A673 (cell line): Measurements from ENCODE around the gene PLEKHG3. TPM values are rescaled to one million over a fixed set of nuclear protein-coding genes. Genes with fewer than 3 reads are reported as not detected.
"Not testable (repeated sequence)": the region's sequence is repeated elsewhere in the genome, so short reads cannot be mapped to it uniquely, and the experiment has no call there.

Experiments
- BruUV-seq: library from RNA; stranded (reverse); fragments of 400-500 nt; replicated peaks from 2 replicates; lab custom pipeline; 2021; lab: Mats Ljungman, UMichigan
- CTCF ChIA-PET: fragments of 300-600 bp; sonication (Branson Sonifier 250); formaldehyde crosslinking; loops from one replicate; lab custom pipeline; 2022; ENCODE audit warnings: antibody characterized with exemption; lab: Charles Lee
- POLR2A ChIA-PET: fragments of 300-600 bp; sonication (Branson Sonifier 250); formaldehyde crosslinking; loops from one replicate; lab custom pipeline; 2022; ENCODE audit warnings: antibody characterized with exemption; ENCODE audit not compliant: low non-redundant PET; lab: Charles Lee
- DNase-seq: peaks from one replicate; pipeline ENCODE4 v3.0.0-alpha.2; 2015; ENCODE audit warnings: low spot score
- H3K27ac ChIP-seq: fragments of 200-600 bp; sonication (generic); 2 replicates; pipeline ENCODE4 v1.5.1; 2016; ENCODE audit warnings: mixed run types, low read depth, mild to moderate bottlenecking, mixed read lengths, antibody characterized with exemption, low read length; ENCODE audit not compliant: poor library complexity, severe bottlenecking
- H3K27me3 ChIP-seq: fragments of 200-600 bp; sonication (generic); replicated peaks from 2 replicates; pipeline ENCODE4 v1.6.1; 2017; ENCODE audit warnings: mixed run types, low read depth, mild to moderate bottlenecking, mixed read lengths, antibody characterized with exemption, low read length; ENCODE audit not compliant: insufficient read depth, poor library complexity
- H3K36me3 ChIP-seq: fragments of 200-600 bp; sonication (generic); 2 replicates; pipeline ENCODE4 v1.6.1; 2016; ENCODE audit warnings: mixed run types, mild to moderate bottlenecking, mixed read lengths, antibody characterized with exemption, low read length; ENCODE audit not compliant: insufficient read depth, poor library complexity, severe bottlenecking
- H3K4me1 ChIP-seq: fragments of 200-600 bp; sonication (generic); 2 replicates; pipeline ENCODE4 v1.6.1; 2017; ENCODE audit warnings: mixed run types, mild to moderate bottlenecking, mixed read lengths, antibody characterized with exemption, low read length; ENCODE audit not compliant: insufficient read depth, poor library complexity, severe bottlenecking
- H3K4me3 ChIP-seq: fragments of 200-600 bp; sonication (generic); 2 replicates; pipeline ENCODE4 v1.5.1; 2016; ENCODE audit warnings: low read depth, mixed run types, mild to moderate bottlenecking, mixed read lengths, low read length; ENCODE audit not compliant: poor library complexity, severe bottlenecking
- H3K9me3 ChIP-seq: fragments of 200-600 bp; sonication (generic); 2 replicates; pipeline ENCODE4 v1.6.1; 2016; ENCODE audit warnings: mixed run types, low read depth, mild to moderate bottlenecking, mixed read lengths, antibody characterized with exemption, low read length; ENCODE audit not compliant: poor library complexity, severe bottlenecking
- CTCF ChIP-seq: fragments of 300-800, 200-600 bp; sonication (generic); conservative IDR thresholded peaks from 2 replicates; pipeline ENCODE4 v1.5.1; 2017; ENCODE audit warnings: low read depth, mild to moderate bottlenecking, antibody characterized with exemption, low read length, moderate library complexity, mixed read lengths
- EZH2 ChIP-seq: fragments of 200-600 bp; sonication (generic); IDR thresholded peaks from 2 replicates; pipeline ENCODE4 v1.6.1; 2017; ENCODE audit warnings: borderline replicate concordance, low read depth, mild to moderate bottlenecking, mixed read lengths, antibody characterized with exemption, low read length; ENCODE audit not compliant: poor library complexity, severe bottlenecking
- intact Hi-C: fragments of 100-400 bp; cut with micrococcal nuclease; formaldehyde crosslinking; loops from one replicate; pipeline ENCODE4 v1.10.0; 2022; ENCODE audit not compliant: unreplicated experiment
- total RNA-seq: library from RNA; stranded (reverse); gene quantifications from 2 replicates; pipeline ENCODE4 v1.2.3, GENCODE V29; 2021

PLEKHG3 gene
- total RNA-seq, 1 experiment from 2014 or later = 29.6 TPM

GRCh38 chr14:64688811-64689281, 15.4 kb upstream of the PLEKHG3 start:
- Histone ChIP-seq H3K9me3 (no peaks in the 10 kb centered on the region), H3K4me1 (no peaks in the 10 kb centered on the region), H3K4me3 (no peak overlapping the region), H3K36me3 (no peaks in the 10 kb centered on the region), H3K27ac (no peak overlapping the region), H3K27me3 (no peaks in the 10 kb centered on the region)
- no peak for DNase-seq
- ChIA-PET CTCF (no interaction called here), POLR2A (no interaction called here)
- TF ChIP-seq CTCF = no peak
- no peak for TF ChIP-seq EZH2
- intact Hi-C loops = no loop called here
- no TSS peak for BruUV-seq

DNA sequence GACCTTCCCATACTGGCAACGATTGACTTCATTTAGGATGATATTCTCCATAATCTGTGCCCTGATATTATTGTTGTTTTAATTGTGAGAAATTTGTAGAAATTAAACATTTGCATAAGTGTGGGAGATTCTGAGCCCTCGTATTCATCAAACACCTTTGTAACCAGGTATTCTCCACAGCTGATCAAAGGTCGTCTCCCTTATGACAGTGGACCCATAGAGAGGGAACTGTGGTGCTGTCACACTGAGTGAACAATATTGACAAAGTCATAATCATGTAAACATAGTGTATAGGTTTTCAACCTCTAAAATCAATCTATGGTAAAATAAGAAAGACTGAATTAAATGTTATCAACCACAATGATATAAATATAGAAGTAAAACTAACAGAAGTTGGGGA, 14.9 kb upstream of the PLEKHG3 start:
- ChIA-PET POLR2A (no interaction called here), CTCF (no interaction called here)
- H3K4me3 ChIP-seq = no peak overlapping the region
- H3K27ac ChIP-seq = no peak overlapping the region
- H3K9me3 ChIP-seq = no peaks in the 10 kb centered on the region
- no peaks in the 10 kb centered on the region for H3K4me1 ChIP-seq
- no peak for DNase-seq
- H3K36me3 ChIP-seq = no peaks in the 10 kb centered on the region
- TF ChIP-seq EZH2 = no peak
- no peak for TF ChIP-seq CTCF
- no peaks in the 10 kb centered on the region for H3K27me3 ChIP-seq
- intact Hi-C loops = no loop called here
- no TSS peak for BruUV-seq

DNA sequence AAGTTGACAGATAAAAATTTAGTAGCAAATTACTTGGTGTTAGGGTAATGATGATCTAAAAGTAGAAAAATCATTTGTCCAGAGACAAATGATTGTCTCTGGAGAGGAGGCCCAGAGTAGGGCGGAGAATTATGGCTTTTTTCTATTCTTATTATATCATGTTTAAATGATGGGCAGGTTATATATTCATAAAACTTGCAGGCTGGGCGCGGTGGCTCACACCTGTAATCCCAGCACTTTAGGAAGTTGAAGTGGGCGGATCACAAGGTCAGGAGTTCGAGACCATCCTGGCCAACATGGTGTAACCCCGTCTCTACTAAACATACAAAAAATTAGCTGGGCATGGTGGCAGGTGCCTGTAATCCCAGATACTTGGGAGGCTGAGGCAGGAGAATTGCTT, 13.6 kb upstream of the PLEKHG3 start:
- H3K36me3 ChIP-seq, BruUV-seq, intact Hi-C loops, POLR2A ChIA-PET, H3K4me3 ChIP-seq, H3K27ac ChIP-seq, CTCF ChIA-PET, DNase-seq, H3K4me1 ChIP-seq, H3K9me3 ChIP-seq, H3K27me3 ChIP-seq: not testable (repeated sequence)

DNA sequence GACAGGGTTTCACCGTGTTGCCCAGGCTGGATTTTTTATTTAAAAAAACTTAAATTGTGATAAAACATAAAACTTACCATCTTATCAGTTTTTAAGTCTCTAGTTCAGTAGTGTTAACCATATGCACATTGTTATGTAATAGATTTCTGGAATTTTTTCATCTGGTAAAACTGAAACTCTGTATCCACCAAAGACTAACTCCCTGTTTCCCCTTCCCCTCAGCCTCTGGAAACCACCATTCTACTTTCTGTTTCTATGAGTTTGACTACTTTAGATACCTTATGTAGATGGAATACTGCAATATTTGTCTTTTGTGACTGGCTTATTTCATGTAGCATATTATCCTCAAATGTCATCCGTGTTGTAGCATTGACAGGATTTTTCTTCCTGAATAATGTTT, 12.8 kb upstream of the PLEKHG3 start:
- BruUV-seq = no TSS peak
- Histone ChIP-seq H3K4me3 (no peak overlapping the region), H3K9me3 (no peaks in the 10 kb centered on the region), H3K27me3 (no peaks in the 10 kb centered on the region), H3K4me1 (no peaks in the 10 kb centered on the region), H3K36me3 (no peaks in the 10 kb centered on the region), H3K27ac (no peak overlapping the region)
- ChIA-PET CTCF (no interaction called here), POLR2A (no interaction called here)
- no peak for DNase-seq
- TF ChIP-seq EZH2 = no peak
- TF ChIP-seq CTCF = no peak
- intact Hi-C loops = no loop called here
